AG04449 (cell line): ENCODE results near the gene CMIP.

ENCODE experiments used
- CTCF ChIA-PET: fragments of 350-600 bp; formaldehyde crosslinking; extraction: SDS; loops from one replicate; lab custom pipeline; 2021; ENCODE audit warnings: antibody characterized with exemption; lab: Yijun Ruan, JAX
- POLR2A ChIA-PET: fragments of 400-600, 350-600 bp; formaldehyde crosslinking; extraction: SDS; loops from one replicate; lab custom pipeline; 2020; ENCODE audit warnings: antibody characterized with exemption, inconsistent platforms; lab: Yijun Ruan, JAX
- DNase-seq: peaks from one replicate; pipeline ENCODE4 v3.0.0-alpha.2; 2010; ENCODE audit warnings: low read depth, low spot score
- H3K4me3 ChIP-seq: 2 replicates; pipeline ENCODE4 v1.5.1; 2011; ENCODE audit warnings: low read depth, mild to moderate bottlenecking, control low read depth, low read length
- CTCF ChIP-seq: IDR thresholded peaks from one replicate; pipeline ENCODE4 v1.5.1; 2011; ENCODE audit warnings: mild to moderate bottlenecking, moderate library complexity, low read length, control low read depth, inconsistent platforms; ENCODE audit not compliant: insufficient read depth; ENCODE audit errors: missing control alignments

The CMIP gene

DNA sequence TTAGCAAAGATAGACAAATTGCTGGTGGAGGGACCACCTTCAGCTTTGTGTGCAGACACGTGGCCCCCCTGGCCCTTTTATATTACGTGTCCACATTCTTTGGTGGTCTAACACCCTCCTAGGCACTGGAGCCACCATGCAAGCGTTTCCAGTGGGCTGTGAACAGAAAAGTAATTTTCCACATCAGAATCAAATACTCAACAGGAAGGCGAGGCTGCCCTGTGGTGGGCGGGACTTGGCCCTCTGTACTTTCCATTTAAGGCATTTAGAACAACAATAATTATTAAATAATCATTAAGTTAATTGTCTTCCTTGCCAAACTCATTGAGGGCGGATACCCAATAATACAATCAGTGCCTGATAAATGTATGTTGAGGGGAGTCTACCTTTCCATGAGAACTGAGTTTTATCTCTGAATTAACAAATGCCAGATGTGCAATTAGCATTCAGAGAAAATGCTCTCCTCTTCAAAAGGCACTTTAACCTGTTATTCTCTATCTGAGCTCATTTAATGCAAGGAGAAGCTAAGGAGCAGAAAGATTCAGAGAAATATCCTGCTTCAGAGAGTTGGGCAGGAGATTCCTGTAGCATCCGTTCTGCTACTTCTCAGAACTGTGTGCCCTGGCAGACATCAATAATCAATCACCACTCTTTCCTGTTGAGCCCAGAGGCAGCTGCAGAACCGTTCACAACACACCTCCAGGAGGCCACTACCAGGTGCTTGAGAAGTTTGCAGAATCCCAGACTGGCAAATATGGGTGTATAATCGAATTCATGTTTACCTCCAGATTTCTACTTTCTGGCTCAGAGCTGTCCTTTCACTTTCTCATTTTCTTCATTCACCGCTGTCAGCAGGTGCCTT, 109.4 kb downstream of the CMIP start:
- no peak for TF ChIP-seq CTCF
- CTCF ChIA-PET, result interaction anchor here (1.5 kb wide), 1 partner anchor 10 kb away, joined by 3 read pairs; no protein-coding TSS in a partner anchor
- no peak overlapping the region for H3K4me3 ChIP-seq
- DNase-seq, result no peak
- POLR2A ChIA-PET, result no interaction called here

GRCh38 chr16:81554979-81555378, 110.4 kb downstream of the CMIP start:
- POLR2A ChIA-PET, result no interaction called here
- no peak for TF ChIP-seq CTCF

GRCh38 chr16:81555660-81556059, 111.1 kb downstream of the CMIP start:
- H3K4me3 ChIP-seq, result no peak overlapping the region
- TF ChIP-seq CTCF, result no peak
- no peak for DNase-seq
- ChIA-PET POLR2A (no interaction called here), CTCF (no interaction called here)

More at GRCh38 chr16:81554979-81555378, 110.4 kb downstream of the CMIP start:
- CTCF ChIA-PET, result no interaction called here
- no peak for DNase-seq
- no peak overlapping the region for H3K4me3 ChIP-seq

GRCh38 chr16:81556715-81557284, 112.2 kb downstream of the CMIP start:
- DNase-seq, result no peak
- ChIA-PET CTCF (no interaction called here), POLR2A (no interaction called here)
- H3K4me3 ChIP-seq, result no peak overlapping the region
- TF ChIP-seq CTCF, result no peak

GRCh38 chr16:81558077-81558443, 113.5 kb downstream of the CMIP start:
- POLR2A ChIA-PET, result no interaction called here
- CTCF ChIA-PET, result no interaction called here
- no peak for DNase-seq
- TF ChIP-seq CTCF, result no peak
- H3K4me3 ChIP-seq, result no peak overlapping the region

- TF ChIP-seq CTCF, result no peak
- ChIA-PET POLR2A (no interaction called here), CTCF (no interaction called here)
- no peak for DNase-seq
- H3K4me3 ChIP-seq, result no peak overlapping the region
These were observed 114.0 kb downstream of the CMIP start for GRCh38 chr16:81558444-81559175.
